Measurements from ENCODE around the gene USP7.

- TF ChIP-seq CTCF (conservative IDR thresholded peaks at IDR 0.05; ENCODE audit: low read depth, low read length) (no peak), EZH2 (IDR thresholded peaks at IDR 0.05; ENCODE audit: low read length, unreplicated experiment) (no peak)
Observed at GRCh38 chr16:8928467-8928957, 35.2 kb downstream of the USP7 start.
